Measurements from ENCODE around the gene N4BP2L2. TPM values are rescaled to one million over a fixed set of nuclear protein-coding genes. Genes with fewer than 3 reads are reported as not detected.

N4BP2L2 gene
- total RNA-seq, 2 experiments from 2014 or later, result 84.5 to 85.2 TPM

DNA sequence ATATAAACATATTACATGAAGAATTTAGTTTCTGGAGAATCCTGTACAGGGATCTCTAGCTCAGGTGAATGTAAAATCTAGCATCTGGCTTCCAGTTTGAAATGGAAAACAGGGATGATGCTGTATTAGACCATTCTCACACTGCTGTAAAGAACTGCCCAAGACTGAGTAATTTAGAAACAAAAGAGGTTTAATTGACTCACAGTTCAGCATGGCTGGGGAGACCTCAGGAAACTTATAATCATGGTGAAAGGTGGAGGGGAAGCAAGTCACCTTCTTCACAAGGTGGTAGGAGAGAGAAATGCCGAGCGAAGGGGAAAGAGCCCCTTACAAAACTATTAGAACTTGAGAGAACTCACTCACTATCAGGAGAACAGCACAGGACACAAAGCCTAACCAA is 17.0 kb upstream of the N4BP2L2 start:
- Mint-ChIP-seq H3K27ac (no peak overlapping the region), H3K36me3 (ENCODE audit: low read depth) (no peaks in the 10 kb centered on the region), H3K27me3 (no peaks in the 10 kb centered on the region), H3K9me3 (peaks cover 2% of the 10 kb centered on the region), H3K4me1 (ENCODE audit: low read depth) (no peaks in the 10 kb centered on the region), H3K4me3 (no peak overlapping the region)
- ChIA-PET CTCF (interaction anchor here (1.1 kb wide), 1 partner anchor 13 kb away, joined by 4 read pairs; no protein-coding TSS in a partner anchor), POLR2A (no interaction called here)
- DNase-seq (no peak), ATAC-seq (no peak)
- intact Hi-C loops (cut with micrococcal nuclease), result no loop called here
- TF ChIP-seq, protein P1, sequence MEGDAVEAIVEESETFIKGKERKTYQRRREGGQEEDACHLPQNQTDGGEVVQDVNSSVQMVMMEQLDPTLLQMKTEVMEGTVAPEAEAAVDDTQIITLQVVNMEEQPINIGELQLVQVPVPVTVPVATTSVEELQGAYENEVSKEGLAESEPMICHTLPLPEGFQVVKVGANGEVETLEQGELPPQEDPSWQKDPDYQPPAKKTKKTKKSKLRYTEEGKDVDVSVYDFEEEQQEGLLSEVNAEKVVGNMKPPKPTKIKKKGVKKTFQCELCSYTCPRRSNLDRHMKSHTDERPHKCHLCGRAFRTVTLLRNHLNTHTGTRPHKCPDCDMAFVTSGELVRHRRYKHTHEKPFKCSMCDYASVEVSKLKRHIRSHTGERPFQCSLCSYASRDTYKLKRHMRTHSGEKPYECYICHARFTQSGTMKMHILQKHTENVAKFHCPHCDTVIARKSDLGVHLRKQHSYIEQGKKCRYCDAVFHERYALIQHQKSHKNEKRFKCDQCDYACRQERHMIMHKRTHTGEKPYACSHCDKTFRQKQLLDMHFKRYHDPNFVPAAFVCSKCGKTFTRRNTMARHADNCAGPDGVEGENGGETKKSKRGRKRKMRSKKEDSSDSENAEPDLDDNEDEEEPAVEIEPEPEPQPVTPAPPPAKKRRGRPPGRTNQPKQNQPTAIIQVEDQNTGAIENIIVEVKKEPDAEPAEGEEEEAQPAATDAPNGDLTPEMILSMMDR (IDR thresholded peaks at IDR 0.05), result no peak

DNA sequence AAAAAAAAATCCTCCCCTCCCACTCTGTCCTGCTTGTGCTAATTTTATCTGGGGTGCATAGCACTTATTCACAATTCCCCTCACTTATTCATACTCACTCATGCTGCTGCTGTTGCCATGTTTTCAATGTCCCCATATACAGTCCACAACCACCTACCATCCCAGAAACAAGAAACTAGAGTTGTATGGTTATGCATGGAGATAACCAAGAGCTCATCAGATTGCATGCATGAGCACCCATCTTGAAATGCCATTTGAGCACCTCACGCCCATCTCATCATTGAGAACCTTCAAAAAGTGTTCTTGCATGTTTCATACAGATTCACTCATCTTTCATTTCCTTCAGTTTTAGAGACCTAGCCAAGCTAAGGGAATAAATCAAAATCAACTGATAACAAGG is 15.1 kb upstream of the N4BP2L2 start:
- intact Hi-C loops (cut with micrococcal nuclease), result no loop called here
- ATAC-seq, result no peak
- Mint-ChIP-seq H3K4me3 (no peak overlapping the region), H3K27me3 (no peaks in the 10 kb centered on the region), H3K36me3 (ENCODE audit: low read depth) (no peaks in the 10 kb centered on the region), H3K27ac (no peak overlapping the region), H3K9me3 (no peaks in the 10 kb centered on the region), H3K4me1 (ENCODE audit: low read depth) (no peaks in the 10 kb centered on the region)
- POLR2A ChIA-PET, result no interaction called here
- TF ChIP-seq, protein P1 (IDR thresholded peaks at IDR 0.05), result no peak
- CTCF ChIA-PET, result no interaction called here
- DNase-seq, result no peak

DNA sequence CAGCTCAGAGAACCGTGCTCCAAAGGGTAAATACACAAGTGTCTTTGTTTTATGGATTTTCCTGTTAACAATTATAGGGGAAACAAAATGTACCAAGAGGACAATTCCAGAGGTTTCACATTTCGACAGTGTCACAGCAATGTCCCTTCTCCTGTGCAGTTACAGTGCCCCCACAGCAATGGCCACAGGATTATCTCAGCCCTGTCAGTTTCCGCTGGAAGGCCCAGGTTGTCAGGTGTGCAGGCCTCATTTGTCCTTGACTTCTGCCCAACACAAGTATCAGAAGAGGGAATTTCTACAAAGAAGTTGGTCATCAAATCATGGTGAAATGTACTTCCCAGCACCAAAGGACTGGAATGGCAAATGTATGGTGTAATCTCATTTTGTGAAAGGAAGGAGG is 11.2 kb upstream of the N4BP2L2 start:
- ChIA-PET CTCF (no interaction called here), POLR2A (no interaction called here)
- Mint-ChIP-seq H3K36me3 (ENCODE audit: low read depth) (no peaks in the 10 kb centered on the region), H3K27ac (no peak overlapping the region), H3K4me1 (ENCODE audit: low read depth) (no peaks in the 10 kb centered on the region), H3K4me3 (no peak overlapping the region), H3K9me3 (no peaks in the 10 kb centered on the region), H3K27me3 (no peaks in the 10 kb centered on the region)
- TF ChIP-seq, protein P1 (IDR thresholded peaks at IDR 0.05), result no peak
- ATAC-seq, result no peak
- DNase-seq, result no peak
- intact Hi-C loops (cut with micrococcal nuclease), result no loop called here

DNA sequence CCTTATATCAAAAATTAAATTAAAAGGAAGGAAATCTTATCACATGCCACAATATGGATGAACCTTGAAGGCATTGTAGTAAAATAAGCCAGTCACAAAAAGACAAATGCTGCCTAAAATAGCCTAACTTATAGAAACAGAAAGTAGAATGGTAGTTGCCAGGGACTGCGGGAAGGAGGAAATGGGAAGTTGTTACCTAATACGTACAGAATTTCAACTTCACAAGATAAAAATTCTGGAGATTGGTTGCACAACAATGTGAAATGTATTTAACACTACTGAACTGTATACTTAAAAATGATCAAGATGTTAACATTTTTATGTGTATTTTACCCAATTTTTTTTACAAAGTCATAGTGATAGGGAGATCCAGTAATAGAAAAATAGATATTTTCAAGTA is 10.2 kb upstream of the N4BP2L2 start:
- TF ChIP-seq, protein P1 (IDR thresholded peaks at IDR 0.05), result no peak
- Mint-ChIP-seq H3K4me3 (no peak overlapping the region), H3K27ac (no peak overlapping the region), H3K36me3 (ENCODE audit: low read depth) (no peaks in the 10 kb centered on the region), H3K4me1 (ENCODE audit: low read depth) (no peaks in the 10 kb centered on the region), H3K27me3 (no peaks in the 10 kb centered on the region), H3K9me3 (no peaks in the 10 kb centered on the region)
- DNase-seq (no peak), ATAC-seq (no peak)
- POLR2A ChIA-PET, result no interaction called here
- CTCF ChIA-PET, result no interaction called here
- intact Hi-C loops (cut with micrococcal nuclease), result no loop called here

DNA sequence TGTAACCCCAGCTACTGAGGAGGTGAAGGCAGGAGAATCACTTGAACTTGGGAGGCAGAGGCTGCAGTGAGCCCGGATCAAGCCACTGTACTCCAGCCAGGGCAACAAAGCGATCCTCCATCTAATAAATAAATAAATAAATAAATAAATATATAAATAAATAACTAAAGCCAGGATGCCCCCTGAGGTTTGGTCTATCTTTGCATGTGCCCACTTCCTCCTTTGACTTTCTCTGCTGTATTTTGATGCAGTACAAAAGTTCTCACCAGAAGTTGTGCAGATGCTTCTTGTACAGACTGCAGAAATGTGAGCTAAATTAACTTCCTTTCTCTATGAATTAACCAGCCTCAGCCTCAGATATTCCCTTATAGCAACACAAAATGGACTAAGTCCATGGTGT is 6.5 kb upstream of the N4BP2L2 start:
- TF ChIP-seq, protein P1 (IDR thresholded peaks at IDR 0.05), result no peak
- POLR2A ChIA-PET, result no interaction called here
- ATAC-seq (no peak), DNase-seq (no peak)
- Mint-ChIP-seq H3K9me3 (no peaks in the 10 kb centered on the region), H3K4me1 (ENCODE audit: low read depth) (no peaks in the 10 kb centered on the region), H3K4me3 (no peak overlapping the region), H3K27me3 (no peaks in the 10 kb centered on the region), H3K27ac (no peak overlapping the region), H3K36me3 (ENCODE audit: low read depth) (no peaks in the 10 kb centered on the region)
- CTCF ChIA-PET, result interaction anchor here (1.4 kb wide), 1 partner anchor 105 kb away, joined by 4 read pairs; no protein-coding TSS in a partner anchor
- intact Hi-C loops (cut with micrococcal nuclease), result no loop called here
